Measurements from ENCODE around the gene MBNL2. TPM values are rescaled to one million over a fixed set of nuclear protein-coding genes. Genes with fewer than 3 reads are reported as not detected.

The MBNL2 gene
- total RNA-seq, 2 donors from 2014 or later, result 14.9 to 26.9 TPM

DNA sequence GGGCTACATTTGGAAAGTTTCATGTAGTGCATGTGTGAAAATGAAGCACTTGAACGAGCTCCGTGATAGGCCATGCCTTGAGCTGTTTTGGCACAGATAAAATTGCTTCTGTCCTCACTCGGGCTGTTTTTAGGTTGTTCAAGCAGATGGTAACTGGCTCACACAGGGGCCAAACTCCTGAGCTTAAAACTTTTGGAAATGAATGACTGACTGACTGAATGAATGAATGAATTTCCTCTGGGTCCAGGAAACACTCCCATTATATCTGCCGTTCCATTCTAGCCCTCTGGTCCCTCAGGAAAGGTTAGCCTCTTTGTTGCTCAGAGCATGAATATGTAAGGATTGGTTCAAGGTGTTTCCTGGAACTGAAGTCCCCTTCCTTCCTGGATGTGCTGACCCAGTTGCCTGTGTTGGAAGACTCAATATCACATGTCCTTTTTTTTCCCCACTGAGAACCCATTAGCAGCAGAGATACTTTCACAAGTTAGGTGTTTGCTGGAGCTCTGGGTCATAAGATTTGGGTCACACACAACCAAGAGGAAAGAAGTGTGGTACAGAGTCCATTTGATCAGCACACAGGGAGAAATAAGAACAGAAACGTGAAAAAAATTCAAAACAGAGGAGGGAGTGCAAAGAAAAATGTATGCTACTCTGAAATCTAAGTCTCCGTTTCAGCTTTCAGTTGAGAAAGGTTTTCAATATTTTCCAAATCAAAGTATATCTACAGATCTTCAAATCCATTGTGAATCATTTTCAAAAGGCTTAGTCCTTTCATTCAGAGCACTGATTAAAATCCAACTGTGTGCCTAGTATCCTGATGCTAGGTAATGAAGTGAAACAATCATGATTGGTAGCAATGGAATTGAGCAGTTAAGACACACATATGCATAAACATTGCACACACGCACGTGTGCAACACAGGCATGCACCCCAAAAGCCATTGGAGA is 18.9 kb downstream of the MBNL2 start:
- no peaks in the 10 kb centered on the region for H3K27me3 Mint-ChIP-seq (ENCODE audit: low read depth)
- no peaks in the 10 kb centered on the region for H3K36me3 Mint-ChIP-seq (ENCODE audit: insufficient read depth in 2 of 2)
- H3K4me3 Mint-ChIP-seq, result no peak overlapping the region
- peak overlapping the region; percentile 1 for H3K27ac Mint-ChIP-seq
- no peaks in the 10 kb centered on the region for H3K9me3 Mint-ChIP-seq
- ATAC-seq (replicated peaks in 1 of 2), result no peak
- DNase-seq, result no peak
- H3K4me1 Mint-ChIP-seq (ENCODE audit: low read depth), result peaks cover 29% of the 10 kb centered on the region

DNA sequence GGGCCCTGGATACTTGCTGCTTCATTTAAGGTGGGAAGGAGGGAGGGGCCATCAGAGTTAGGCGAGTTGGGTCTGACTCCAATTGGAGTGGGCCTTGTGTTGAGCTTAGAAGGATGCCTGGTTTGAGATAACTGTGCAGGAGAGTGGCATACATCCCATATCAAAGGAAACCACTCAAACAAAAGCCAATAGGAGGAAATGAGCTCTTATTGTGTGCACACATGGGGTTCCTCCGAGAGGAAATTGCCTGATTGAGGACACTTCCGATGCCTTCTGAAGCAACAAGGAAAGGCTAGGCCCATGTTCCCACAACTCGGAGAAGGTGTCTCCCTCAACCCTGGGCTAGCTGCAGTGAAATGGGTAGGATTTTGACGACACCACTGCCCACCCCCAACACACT is 19.6 kb downstream of the MBNL2 start:
- ATAC-seq (replicated peaks in 1 of 2) (no peak), DNase-seq (no peak)
- H3K4me3 Mint-ChIP-seq, result no peak overlapping the region
- no peaks in the 10 kb centered on the region for H3K27me3 Mint-ChIP-seq (ENCODE audit: low read depth)
- H3K36me3 Mint-ChIP-seq (ENCODE audit: insufficient read depth in 2 of 2), result no peaks in the 10 kb centered on the region
- no peak overlapping the region for H3K27ac Mint-ChIP-seq
- peaks cover 29% of the 10 kb centered on the region for H3K4me1 Mint-ChIP-seq (ENCODE audit: low read depth)
- no peaks in the 10 kb centered on the region for H3K9me3 Mint-ChIP-seq

DNA sequence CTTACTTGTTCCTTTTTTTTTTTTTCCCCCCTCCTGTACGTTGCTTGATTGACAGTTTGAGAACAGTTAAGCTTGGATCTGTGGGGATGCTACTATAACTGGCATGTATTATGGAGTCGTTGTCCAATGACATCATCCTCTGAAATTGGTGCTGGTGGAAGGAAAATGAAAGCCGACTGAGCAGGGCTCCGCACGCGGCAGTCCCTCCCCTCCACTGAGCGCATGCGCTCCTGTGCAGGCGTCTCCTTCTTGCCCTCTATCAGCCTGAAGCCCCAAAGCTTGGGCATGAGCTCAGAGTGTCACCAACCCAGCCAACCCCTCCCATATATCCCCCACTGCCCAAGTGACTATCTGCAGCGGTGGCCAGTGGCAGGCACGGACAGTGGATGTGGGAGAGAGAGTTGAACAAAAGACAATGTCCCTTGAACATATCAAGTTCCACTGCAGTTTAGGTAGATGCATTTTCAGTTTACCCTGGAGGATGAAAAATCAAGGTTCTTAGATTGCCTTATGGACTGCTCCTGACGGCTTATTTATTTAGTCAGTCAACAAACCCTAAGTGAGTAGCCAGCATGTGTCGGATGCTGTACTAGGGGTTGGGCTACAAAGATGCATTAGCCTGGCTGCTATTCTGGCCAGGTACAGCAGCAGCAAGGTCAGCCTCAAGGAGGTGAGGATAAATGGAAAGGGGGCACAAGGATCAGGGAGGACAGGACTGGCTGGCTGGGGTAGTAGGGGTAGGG is 20.8 kb downstream of the MBNL2 start:
- H3K27ac Mint-ChIP-seq, result no peak overlapping the region
- H3K9me3 Mint-ChIP-seq, result no peaks in the 10 kb centered on the region
- DNase-seq (no peak), ATAC-seq (replicated peaks in 1 of 2) (no peak)
- no peaks in the 10 kb centered on the region for H3K36me3 Mint-ChIP-seq (ENCODE audit: insufficient read depth in 2 of 2)
- no peaks in the 10 kb centered on the region for H3K27me3 Mint-ChIP-seq (ENCODE audit: low read depth)
- no peak overlapping the region for H3K4me3 Mint-ChIP-seq
- H3K4me1 Mint-ChIP-seq (ENCODE audit: low read depth), result peaks cover 23% of the 10 kb centered on the region

DNA sequence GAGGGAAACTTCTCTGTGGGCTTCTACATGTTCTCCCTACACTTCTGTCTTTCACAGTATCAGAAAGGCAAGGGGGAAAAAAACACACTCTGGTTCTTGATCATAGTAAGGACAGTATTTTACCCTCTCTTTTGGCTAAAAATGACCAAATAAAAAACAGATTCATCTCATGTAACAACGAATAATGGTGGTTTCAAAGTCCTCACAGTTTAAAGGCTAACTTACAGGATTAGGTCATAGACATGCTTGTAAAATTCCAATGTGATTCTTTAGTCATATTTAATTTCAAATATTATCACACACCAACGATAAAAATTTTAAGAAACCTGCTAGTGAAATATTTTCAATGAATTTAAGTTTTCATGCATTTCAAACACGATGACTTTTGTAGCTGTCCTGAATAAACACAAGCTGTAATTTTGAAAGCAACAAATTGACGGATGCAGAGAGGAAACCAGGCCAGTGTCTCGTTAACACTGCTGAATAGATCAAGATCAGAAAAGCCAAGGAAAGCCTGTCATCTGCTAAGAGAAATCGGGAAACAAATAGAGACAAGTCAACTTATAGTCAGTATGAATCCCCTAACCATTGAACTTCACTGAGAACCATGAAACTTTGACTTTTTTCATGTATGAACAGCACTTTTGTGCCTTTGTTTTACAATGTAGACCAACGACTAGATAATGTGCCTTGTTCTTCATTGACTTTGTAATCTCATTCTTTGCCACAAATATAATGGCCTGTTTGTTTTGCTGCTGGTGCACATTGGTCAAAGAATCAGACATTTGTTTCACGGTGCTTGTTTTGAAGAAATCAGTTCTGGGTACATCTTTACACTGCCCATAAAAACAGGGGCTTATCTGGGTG is 22.0 kb downstream of the MBNL2 start:
- Mint-ChIP-seq H3K27me3 (ENCODE audit: low read depth) (no peaks in the 10 kb centered on the region), H3K9me3 (no peaks in the 10 kb centered on the region), H3K4me1 (ENCODE audit: low read depth) (peaks cover 10% of the 10 kb centered on the region), H3K36me3 (ENCODE audit: insufficient read depth in 2 of 2) (no peaks in the 10 kb centered on the region), H3K27ac (no peak overlapping the region), H3K4me3 (no peak overlapping the region)
- ATAC-seq (replicated peaks in 1 of 2) (no peak), DNase-seq (no peak)

DNA sequence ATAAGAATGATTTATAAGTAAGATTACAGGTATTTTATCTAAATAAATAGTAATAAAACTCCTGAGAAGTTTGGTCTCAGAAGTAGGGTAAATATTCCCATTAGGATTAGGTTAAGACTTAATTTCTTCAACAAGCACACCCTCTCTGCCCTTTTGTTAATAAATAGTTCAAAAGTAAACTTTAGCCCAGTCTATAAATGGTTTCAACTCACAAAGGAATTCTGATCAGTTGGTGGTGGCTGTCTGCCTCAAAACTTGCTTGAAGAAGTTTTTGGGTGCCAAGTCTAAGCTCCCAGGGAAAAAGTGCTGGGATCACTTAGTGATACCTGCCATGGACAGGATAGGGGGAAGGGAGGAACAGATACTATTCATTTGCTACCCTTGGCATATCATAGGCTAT is 22.9 kb downstream of the MBNL2 start:
- Mint-ChIP-seq H3K9me3 (no peaks in the 10 kb centered on the region), H3K27me3 (ENCODE audit: low read depth) (no peaks in the 10 kb centered on the region), H3K4me3 (no peak overlapping the region), H3K4me1 (ENCODE audit: low read depth) (peaks cover 14% of the 10 kb centered on the region), H3K27ac (no peak overlapping the region), H3K36me3 (ENCODE audit: insufficient read depth in 2 of 2) (no peaks in the 10 kb centered on the region)
- no peak for ATAC-seq (replicated peaks in 1 of 2)
- no peak for DNase-seq

DNA sequence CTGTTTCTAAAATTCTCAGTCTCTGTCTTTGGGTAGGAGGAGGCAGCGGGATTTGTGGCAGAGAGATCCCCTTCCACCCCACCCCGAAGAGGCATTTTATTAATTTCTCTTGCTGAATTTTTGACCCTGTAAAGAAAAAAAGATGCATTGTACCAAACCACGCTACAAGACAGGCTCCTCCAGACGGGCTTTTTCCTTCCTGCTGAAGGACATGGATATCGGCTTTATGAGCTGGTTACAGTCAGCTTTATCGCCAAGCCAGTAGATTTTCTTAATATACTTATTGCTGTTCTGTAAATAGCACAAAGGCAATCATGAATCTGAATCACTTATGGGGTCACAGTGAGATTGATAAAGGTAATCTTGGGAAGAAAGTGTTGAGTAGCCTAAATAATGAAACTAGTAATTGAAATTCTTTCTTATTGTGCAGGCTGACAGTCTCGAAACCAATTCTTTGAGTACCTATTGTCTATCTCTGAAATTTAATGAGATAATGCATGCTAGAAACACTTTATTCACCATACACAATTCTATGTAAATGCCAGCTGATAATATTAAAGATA is 24.5 kb downstream of the MBNL2 start:
- no peak overlapping the region for H3K4me3 Mint-ChIP-seq
- no peaks in the 10 kb centered on the region for H3K27me3 Mint-ChIP-seq (ENCODE audit: low read depth)
- H3K36me3 Mint-ChIP-seq (ENCODE audit: insufficient read depth in 2 of 2), result no peaks in the 10 kb centered on the region
- no peak overlapping the region for H3K27ac Mint-ChIP-seq
- DNase-seq (no peak), ATAC-seq (replicated peaks in 1 of 2) (no peak)
- H3K4me1 Mint-ChIP-seq (ENCODE audit: low read depth), result peaks cover 14% of the 10 kb centered on the region
- H3K9me3 Mint-ChIP-seq, result no peaks in the 10 kb centered on the region

DNA sequence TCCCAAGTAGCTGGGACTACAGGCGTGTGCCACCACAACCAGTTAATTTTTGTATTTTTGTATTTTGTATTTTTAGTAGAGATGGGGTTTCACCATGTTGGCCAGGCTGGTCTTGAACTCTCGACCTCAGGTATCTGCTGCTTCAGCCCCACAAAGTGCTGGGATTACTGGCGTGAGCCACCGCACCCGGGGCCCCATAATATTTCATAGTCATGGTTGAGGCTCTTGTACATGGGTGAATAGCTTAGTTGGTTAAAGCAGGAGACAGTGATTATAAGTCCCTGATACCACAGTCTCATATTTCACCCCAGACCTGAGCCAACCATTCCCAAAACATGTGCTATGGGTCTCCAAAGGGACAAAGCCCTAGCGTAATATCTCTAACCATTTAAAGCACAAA is 26.1 kb downstream of the MBNL2 start:
- ATAC-seq (replicated peaks in 1 of 2), result no peak
- Mint-ChIP-seq H3K36me3 (ENCODE audit: insufficient read depth in 2 of 2) (no peaks in the 10 kb centered on the region), H3K4me1 (ENCODE audit: low read depth) (peaks cover 14% of the 10 kb centered on the region), H3K9me3 (no peaks in the 10 kb centered on the region), H3K27me3 (ENCODE audit: low read depth) (no peaks in the 10 kb centered on the region), H3K27ac (no peak overlapping the region), H3K4me3 (no peak overlapping the region)
- DNase-seq, result no peak

DNA sequence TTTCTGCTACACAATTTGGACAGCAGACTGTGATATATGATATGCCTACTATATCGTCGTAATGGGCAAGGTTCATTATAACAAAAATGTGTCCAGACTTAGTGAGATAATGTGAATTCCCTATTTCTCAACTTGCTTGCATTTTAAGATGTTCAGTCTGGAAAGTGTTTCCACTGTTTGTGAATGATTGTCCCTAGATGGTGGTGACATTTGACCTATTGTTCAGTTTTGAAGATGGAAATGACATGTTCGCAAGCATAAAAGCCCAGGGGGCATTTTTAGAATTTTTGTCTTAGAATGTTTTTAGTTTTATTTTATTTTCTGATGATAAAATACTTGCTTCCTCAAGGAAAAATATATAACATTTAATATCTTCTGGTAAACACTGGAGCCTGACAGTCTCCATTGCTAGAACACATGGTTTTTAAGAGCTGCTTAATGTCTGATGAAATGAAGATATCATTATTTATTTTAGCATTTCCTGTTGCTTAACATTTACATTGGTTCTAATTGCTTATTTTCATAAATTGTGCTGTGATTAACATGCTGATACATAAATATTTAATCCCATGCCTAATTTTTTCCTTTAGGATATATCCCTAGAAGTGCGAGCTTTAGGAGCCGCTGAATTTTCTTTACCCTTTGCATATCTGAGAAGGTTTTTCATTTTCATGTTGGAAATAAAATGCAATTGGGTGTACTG is 27.1 kb downstream of the MBNL2 start:
- Mint-ChIP-seq H3K9me3 (no peaks in the 10 kb centered on the region), H3K27me3 (ENCODE audit: low read depth) (no peaks in the 10 kb centered on the region), H3K4me1 (ENCODE audit: low read depth) (peaks cover 14% of the 10 kb centered on the region), H3K27ac (no peak overlapping the region), H3K36me3 (ENCODE audit: insufficient read depth in 2 of 2) (no peaks in the 10 kb centered on the region), H3K4me3 (no peak overlapping the region)
- no peak for DNase-seq
- no peak for ATAC-seq (replicated peaks in 1 of 2)

DNA sequence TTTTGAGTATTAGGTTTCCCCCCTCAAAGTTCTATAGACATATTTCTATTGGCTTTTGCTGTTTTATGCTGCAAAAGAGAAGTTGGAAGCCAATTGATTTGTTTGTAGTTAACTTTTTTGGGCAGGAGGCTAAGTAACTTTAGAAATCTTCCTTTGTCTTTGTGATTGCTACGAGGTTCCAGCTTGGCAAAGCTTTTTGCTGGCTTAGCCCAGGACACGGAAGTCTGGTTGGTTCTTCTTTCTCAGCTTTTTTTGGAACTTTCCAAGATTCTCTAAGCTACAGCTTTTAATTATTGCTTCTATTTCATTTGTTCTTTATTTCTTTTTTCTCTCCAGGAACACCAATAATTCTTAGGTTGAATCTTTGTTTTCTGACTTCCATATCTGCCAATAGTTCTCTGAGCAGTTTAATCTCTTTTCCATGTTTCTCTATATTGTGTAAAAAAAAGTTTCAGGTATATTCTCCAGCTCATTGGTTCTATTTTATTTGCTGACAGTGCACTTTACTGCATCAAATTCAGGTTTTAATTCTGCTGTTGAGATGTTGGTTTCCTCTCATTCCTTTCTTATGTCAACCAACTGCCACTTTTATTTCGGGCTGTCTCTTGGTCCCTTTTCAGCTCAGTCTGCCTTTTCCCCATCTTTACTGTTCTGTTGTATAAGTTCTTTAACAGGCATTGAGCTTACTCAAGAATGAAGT is 27.8 kb downstream of the MBNL2 start:
- H3K36me3 Mint-ChIP-seq (ENCODE audit: insufficient read depth in 2 of 2), result no peaks in the 10 kb centered on the region
- H3K4me1 Mint-ChIP-seq (ENCODE audit: low read depth), result peaks cover 19% of the 10 kb centered on the region
- H3K9me3 Mint-ChIP-seq, result no peaks in the 10 kb centered on the region
- DNase-seq (no peak), ATAC-seq (replicated peaks in 1 of 2) (no peak)
- H3K27me3 Mint-ChIP-seq (ENCODE audit: low read depth), result no peaks in the 10 kb centered on the region
- peak overlapping the region in 1 of 2 donors; percentile 52 for H3K4me3 Mint-ChIP-seq
- H3K27ac Mint-ChIP-seq, result peak overlapping the region; percentile 74

DNA sequence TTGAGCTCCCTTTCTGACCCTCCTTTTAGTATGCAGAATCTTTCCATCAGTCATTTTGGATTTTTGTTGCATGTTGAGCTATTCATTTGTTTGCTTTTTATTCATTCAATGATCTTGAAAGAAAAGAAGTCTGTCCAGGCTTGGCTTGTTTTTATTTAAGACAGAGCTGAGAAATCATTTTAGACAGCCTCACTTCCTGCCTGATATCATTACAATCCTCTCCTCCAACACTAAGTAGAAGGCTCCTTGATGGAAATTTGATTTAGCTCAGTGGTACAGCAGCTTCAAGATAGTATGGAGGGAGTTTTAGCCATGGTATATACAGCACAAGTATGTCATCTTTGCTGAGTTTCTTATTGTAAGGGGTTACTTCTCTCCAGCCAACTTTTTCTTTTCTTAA is 28.4 kb downstream of the MBNL2 start:
- H3K4me1 Mint-ChIP-seq (ENCODE audit: low read depth), result peaks cover 24% of the 10 kb centered on the region
- ATAC-seq (replicated peaks in 1 of 2), result no peak
- H3K36me3 Mint-ChIP-seq (ENCODE audit: insufficient read depth in 2 of 2), result no peaks in the 10 kb centered on the region
- peak overlapping the region in 1 of 2 donors; percentile 52 for H3K4me3 Mint-ChIP-seq
- H3K9me3 Mint-ChIP-seq, result no peaks in the 10 kb centered on the region
- H3K27me3 Mint-ChIP-seq (ENCODE audit: low read depth), result no peaks in the 10 kb centered on the region
- DNase-seq, result no peak
- H3K27ac Mint-ChIP-seq, result peak overlapping the region; percentile 74

DNA sequence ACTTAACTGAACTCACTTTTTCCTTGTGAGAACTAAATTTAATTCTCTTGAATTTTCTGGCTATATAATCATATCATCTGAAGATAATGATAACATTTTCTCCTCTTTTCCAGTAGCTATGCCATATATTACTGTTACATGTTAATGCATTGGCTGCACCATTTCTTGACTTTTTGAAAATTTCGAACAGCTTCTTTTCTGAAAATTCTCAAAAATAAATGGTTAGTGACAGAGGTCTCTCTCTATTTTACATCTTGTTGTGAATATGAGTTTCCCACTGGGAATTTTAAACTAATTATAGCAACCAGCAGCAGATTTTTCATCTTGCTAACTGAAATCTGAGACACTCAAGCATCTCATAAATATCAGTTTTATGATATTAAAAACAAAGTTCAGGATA is 30.6 kb downstream of the MBNL2 start:
- DNase-seq (no peak), ATAC-seq (replicated peaks in 1 of 2) (no peak)
- peaks cover 46% of the 10 kb centered on the region for H3K4me1 Mint-ChIP-seq (ENCODE audit: low read depth)

More for the DNA sequence above, 30.6 kb downstream of the MBNL2 start:
- Mint-ChIP-seq H3K27ac (no peak overlapping the region), H3K36me3 (ENCODE audit: insufficient read depth in 2 of 2) (peaks cover 0 to 2% of the 10 kb centered on the region in 2 donors), H3K4me3 (no peak overlapping the region), H3K9me3 (no peaks in the 10 kb centered on the region), H3K27me3 (ENCODE audit: low read depth) (no peaks in the 10 kb centered on the region)
